ENCODE measurements around the gene C16orf92. TPM values are rescaled to one million over a fixed set of nuclear protein-coding genes. Genes with fewer than 3 reads are reported as not detected.

Gene C16orf92
- total RNA-seq, 1 experiment from 2014 or later = not detected

DNA sequence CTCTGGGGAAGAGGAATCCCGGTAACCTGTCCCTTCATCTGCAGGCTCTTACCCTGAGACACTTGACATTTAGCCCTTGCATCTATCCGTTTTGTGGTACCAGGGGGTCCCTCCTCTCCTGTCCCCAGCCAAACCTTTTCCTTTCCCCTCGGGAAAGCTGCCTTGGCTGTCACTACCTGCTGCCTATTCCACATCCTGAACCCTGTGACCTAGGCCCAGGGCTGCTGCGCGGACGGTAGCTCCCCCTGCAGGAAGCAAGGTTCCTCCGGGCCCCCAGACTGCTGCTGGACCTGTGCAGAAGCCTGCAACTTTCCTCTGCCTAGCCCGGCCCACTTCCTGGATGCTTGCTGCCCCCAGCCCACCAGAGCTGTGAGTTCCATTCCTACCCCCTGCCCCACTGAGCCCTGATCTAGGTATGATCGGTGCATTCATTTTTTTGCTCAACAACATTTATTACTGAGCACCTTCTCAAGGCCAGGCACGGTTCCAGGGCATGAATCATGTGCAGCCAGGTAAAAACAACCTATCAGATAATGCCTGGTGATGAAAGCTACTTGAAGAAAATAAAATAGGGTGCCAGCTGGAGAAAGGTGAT is 32.1 kb downstream of the C16orf92 start:
- DNase-seq (ENCODE audit: low read depth) = no peak

DNA sequence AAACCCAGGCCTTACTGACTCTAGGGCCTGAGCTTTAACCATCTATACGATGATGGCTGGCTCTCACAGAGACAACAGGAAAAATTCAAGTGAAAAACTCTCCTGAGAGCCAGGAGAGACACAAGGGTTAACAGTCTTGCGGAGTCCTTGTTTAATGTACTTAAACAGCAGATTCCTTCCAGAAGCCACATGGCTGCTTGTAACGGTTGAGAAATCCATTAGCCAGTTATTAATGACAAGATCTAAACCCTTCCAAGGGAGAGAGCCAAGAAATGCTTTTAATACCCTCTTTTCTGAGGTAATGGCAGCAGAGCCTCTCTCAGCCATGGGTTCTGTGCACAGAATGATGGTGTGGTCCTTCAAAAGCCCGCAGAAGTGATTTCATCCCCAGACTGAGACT is 37.3 kb downstream of the C16orf92 start:
- DNase-seq (ENCODE audit: low read depth) = no peak

DNA sequence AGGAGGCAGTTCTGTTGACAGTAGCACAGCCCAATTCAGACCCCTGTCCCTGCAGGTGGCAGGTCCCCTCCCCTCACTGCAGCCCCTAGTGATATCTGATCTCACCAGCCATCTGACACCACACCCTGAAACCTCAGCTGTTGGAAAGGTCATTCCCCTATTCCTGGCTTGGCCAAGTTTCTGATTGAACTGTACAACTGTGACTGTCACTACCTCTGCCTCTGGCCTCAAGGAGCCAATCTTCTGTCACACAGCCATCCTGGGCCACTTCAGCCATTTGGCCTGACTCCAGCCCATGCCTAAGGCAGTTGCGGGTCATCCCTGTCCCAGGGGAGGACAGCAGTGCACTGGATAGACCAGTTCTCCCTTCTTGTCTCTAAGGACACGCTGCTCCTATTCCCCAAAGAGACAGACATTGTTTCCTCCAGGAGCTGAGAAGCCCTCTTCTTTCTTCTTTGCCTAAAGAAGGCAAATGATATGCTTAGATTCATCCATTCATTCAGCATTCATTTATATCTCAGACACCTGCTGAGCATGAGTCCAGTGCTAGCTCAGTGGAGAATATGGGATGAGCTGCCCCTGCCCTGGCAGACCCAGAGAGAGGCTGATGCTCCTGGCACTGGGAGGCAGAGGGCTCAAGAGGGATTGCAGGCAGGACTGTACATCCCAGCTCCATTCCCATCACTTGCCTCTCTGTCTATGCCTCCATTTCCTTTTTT is 38.0 kb downstream of the C16orf92 start:
- peak; percentile 46 for DNase-seq (ENCODE audit: low read depth)

DNA sequence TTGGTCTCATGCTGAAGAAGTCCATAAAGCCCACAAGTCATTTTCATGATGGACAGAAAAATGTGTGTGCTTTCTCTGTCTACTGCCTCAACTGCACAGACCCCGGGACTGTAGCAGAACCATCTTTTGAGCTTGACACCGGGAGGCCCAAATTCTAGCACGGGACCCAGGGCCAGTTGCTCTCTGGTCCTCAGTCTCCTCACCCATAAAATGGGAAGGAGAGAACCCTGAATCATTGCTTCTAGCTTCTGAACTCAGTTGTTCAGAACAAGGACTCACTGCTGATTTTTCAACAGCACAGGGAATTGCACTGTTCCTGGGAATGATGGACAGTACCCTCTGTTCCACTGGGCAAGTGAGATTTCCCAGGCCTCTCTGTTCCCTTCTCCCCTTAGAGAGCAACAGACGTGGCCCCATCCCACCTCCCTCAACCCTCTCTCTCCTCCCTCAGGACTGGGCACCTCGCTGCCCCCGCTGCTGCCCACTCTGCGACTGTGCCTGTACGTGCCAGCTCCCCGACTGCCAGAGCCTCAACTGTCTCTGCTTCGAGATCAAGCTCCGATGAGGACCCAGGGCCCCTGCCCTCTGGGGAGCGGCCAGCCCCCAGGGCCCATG is 40.4 kb downstream of the C16orf92 start:
- DNase-seq (ENCODE audit: low read depth) = peak; percentile 62

DNA sequence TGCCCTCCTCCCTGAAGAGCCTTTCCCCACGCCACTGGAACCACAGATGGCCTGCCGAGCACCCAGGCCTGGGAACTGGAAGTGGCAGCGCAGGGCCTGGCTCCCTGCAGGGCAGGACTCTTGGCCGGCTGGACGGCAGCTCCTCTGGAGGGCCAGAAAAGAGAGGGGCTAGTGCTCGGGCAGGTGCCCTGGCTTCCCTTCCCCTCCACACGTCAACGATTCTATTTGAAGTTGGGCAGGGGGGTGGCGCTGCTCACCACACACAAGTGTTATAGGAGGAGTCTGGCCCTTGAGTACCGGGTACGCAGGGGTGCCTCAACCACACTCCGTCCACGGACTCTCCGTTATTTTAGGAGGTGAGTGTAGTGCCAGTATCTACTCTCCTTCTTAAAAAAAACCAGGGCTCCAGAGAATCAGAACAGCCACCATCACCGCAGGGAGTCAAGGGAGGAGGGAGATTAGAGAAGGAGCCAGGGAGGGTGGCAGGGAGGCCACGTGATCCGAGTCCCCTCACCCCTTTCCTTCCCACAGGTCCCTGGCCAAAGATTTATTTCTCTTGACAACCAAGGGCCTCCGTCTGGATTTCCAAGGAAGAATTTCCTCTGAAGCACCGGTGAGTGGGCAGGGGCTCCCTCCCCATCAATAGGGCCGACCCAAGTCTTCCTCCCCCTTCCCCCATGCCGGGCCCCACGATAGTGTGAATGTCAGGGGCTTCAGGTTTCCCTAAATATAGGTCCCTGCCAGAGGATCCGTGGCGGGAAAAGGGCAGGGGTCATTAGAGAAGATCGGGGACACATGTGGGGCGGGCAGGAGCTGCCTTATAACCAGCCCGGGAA is 41.1 kb downstream of the C16orf92 start:
- DNase-seq (ENCODE audit: low read depth) = peak; percentile 64

DNA sequence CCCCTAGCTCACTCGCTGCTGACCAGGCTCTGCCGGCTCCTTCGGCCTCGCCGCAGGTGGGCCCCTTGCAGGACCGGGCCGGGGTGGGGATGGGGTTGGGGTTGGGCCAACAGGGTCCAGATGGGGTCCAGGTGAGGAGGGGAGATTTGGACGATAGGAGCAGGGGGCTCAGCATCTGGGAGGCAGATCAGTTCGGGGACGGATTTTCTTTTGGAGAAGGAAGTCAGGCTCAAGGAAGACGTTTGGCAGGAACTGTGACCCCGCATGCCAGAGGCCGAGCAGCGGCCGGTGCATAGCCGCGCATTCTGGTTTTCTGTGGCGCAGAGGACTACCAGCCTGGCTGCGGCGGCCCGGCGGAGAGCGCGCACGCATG is 41.7 kb downstream of the C16orf92 start:
- DNase-seq (ENCODE audit: low read depth) = no peak

DNA sequence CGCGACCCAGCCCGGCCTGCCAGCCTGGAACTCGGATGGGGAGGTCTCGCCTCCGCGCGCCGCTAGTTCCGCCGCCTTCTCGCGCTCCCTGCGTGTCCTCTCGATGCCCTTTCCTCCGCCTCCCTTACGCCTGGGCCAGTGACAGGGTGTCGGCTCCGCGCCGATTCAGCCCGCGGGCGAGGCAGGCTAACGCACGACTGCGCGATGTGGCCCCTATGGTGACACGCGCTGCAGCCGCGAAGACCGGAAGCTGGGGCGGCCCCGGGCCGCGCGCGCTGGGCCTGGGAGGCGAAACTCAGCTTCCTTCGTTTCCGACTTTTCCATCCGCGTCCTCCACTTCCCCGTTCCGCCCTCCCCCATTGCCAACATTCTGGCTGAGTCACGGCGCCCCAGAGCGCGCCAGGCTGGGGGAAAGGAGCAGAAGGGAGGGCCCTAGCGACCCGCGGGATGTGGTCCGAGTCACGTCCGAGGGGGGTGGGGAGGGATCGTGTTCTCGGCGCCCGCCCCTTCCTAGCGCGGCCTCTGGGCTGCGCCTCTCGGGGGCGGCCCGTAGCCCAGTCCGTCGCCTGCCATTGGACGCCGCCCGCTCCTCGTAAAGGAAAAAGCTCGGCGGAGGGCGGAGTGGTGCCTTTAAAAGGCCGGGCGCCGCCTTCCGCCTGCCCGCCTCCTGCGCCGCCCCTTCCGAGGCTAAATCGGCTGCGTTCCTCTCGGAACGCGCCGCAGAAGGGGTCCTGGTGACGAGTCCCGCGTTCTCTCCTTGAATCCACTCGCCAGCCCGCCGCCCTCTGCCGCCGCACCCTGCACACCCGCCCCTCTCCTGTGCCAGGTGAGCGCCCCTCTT is 42.3 kb downstream of the C16orf92 start, which contains the start of gene ALDOA:
Gene ALDOA (plus strand): TSS at position 659 of the 841 bp plus-strand sequence. CDS start 1,138 bp downstream, outside the sequence.
- peak; percentile 99 for DNase-seq (ENCODE audit: low read depth)

DNA sequence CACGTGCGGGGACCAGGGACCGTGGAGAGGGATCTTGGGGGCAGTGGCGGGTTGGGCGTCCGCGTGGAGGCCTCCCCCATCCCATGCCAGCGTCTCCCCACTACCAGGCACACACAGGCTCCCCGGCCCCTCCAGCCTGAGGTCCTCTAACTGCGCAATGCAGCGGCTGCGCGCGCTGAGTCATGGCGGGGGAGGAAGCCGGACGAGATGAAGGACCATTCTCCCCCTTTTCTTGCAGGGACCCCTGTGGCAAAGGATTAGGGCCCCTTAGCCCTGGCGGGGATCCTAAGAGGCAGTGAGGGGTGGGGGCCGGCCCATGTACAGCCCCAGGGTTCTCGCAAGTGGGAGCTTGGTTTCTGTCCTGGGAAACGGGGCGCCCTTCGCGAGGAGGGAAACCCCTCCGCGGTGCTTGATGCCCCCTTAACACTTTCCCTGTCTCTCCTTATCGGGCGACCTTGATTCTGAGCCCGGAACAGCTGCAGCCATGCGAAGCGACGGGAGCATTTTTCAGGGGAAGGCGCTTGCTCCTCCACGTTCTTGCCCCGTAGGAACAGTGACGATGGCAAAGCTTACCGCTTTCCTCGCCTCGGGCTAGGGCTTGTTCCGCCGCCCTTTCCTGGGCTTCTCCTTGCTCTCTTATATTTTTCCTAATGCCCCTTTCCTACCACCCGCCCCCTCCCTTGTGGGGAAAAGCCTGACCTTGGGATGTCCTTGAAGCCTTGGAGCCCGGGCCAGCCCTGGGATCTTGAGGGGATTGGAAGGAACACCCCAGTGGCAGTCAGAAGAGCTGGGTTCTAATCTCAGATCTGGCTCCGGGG is 43.2 kb downstream of the C16orf92 start:
- peak; percentile 64 for DNase-seq (ENCODE audit: low read depth)

DNA sequence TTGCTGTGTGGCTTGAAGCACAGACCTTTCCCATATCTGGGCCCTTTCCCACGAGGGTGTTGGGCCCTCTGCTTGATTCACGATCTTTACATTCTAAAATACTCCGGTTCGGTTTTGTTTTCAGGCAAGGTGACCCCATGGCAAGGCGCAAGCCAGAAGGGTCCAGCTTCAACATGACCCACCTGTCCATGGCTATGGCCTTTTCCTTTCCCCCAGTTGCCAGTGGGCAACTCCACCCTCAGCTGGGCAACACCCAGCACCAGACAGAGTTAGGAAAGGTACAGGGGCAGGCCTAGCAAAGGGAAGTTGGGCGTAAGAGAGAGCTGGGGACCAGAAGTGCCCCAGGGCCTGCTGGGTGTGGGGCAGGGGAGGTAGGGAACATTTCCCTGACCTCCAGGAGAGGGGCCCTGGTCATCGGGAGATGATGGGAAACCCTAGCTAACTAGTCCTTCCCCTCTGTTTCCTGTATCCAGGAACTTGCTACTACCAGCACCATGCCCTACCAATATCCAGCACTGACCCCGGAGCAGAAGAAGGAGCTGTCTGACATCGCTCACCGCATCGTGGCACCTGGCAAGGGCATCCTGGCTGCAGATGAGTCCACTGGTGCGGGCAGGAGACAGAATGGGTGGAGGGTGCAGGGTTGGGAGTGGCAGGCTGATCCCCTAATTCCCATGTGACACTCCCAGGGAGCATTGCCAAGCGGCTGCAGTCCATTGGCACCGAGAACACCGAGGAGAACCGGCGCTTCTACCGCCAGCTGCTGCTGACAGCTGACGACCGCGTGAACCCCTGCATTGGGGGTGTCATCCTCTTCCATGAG is 44.0 kb downstream of the C16orf92 start:
- peak; percentile 62 for DNase-seq (ENCODE audit: low read depth)

DNA sequence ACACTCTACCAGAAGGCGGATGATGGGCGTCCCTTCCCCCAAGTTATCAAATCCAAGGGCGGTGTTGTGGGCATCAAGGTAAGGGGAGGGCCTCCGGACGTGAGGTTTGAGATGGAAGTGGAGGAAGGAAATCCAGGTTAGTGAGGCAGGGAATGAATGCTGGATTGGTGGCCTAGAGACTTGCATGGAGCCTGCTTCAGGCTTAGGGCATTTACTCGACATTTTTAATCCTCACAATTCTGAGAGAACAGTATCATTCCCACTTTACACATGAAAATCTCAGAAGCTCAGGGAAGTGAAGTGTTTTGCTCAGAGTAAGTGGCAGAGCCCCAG is 44.6 kb downstream of the C16orf92 start:
- no peak for DNase-seq (ENCODE audit: low read depth)

DNA sequence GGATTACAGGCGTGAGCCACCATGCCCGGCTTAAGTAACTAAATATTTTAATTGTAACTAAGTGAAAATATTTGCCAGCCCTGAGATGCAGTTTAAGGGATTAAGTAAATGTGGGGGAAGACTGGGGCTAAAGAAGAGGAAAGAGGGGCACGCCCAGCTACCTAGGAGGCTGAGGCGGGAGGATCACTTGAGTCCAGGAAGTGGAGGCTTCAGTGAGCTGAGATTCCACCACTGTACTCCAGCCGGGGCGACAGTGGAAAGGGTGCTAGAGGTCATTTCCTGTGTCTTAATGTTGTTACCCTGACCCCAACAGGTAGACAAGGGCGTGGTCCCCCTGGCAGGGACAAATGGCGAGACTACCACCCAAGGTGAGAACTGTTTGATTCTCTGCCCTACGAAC is 45.3 kb downstream of the C16orf92 start:
- DNase-seq (ENCODE audit: low read depth) = no peak

DNA sequence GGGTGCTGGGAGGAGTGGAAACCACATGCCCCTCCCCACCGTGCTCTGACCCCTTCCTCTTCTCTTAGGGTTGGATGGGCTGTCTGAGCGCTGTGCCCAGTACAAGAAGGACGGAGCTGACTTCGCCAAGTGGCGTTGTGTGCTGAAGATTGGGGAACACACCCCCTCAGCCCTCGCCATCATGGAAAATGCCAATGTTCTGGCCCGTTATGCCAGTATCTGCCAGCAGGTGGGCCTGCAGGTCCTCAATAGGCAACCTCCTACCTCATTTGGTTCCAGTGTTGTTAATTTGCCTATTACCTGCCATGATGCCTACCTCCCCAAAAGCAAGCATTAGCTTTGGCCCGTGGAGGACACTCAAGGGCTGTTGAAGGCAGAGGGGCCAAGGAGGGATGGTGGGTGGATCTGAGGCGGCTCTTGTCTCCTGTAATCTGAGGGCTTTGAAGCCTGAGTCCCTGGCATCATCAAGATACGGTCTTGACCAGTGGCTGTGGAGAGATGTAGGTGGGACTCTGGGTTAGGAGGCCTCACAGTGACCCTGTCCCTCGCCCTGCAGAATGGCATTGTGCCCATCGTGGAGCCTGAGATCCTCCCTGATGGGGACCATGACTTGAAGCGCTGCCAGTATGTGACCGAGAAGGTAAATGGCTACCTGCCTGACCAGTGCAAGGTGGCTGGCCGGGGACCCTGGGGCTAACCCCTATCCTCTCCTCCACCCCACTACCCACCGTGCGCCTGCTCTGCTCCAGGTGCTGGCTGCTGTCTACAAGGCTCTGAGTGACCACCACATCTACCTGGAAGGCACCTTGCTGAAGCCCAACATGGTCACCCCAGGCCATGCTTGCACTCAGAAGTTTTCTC is 46.0 kb downstream of the C16orf92 start:
- DNase-seq (ENCODE audit: low read depth) = peak; percentile 34

DNA sequence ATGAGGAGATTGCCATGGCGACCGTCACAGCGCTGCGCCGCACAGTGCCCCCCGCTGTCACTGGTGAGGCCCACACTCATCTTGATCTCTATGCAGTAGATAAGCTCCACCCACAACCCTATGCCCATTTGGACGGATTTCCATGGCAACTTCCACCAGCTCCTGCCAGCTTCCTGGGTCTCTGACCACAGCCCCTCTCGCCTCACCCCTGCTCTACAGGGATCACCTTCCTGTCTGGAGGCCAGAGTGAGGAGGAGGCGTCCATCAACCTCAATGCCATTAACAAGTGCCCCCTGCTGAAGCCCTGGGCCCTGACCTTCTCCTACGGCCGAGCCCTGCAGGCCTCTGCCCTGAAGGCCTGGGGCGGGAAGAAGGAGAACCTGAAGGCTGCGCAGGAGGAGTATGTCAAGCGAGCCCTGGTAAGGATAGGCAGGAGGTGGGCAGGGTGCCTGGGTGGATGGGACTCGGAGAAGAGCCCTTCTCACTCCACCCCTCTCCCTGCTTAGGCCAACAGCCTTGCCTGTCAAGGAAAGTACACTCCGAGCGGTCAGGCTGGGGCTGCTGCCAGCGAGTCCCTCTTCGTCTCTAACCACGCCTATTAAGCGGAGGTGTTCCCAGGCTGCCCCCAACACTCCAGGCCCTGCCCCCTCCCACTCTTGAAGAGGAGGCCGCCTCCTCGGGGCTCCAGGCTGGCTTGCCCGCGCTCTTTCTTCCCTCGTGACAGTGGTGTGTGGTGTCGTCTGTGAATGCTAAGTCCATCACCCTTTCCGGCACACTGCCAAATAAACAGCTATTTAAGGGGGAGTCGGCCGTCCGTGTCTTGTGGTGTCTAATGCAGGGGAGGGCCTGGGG is 46.8 kb downstream of the C16orf92 start:
- peak; percentile 23 for DNase-seq (ENCODE audit: low read depth)

DNA sequence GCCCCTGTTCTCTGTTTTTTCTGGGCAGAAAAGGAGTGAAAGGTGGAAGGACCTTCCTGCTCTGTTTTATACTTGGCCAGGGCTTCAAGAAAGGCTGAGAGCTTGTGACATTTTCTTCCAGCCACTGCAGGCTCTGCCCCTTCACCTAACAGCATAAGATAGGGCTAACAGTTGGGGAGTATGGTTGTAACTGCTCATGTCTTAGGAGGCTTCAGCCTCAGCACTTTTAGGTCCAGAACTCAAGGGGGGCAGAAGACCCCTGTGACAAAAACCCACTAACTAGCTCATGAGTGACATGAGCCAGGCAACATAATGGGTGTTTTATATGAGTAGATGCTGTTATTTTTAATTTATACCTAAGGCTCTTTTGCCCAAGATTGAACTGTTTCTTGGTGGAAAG is 47.5 kb downstream of the C16orf92 start:
- no peak for DNase-seq (ENCODE audit: low read depth)

Data from LHCN-M2 (cell line).